ENCODE data around the gene CAPN2. TPM values are rescaled to one million over a fixed set of nuclear protein-coding genes. Genes with fewer than 3 reads are reported as not detected.

The CAPN2 gene
- total RNA-seq, 1 donor from 2014 or later = 120 TPM

DNA sequence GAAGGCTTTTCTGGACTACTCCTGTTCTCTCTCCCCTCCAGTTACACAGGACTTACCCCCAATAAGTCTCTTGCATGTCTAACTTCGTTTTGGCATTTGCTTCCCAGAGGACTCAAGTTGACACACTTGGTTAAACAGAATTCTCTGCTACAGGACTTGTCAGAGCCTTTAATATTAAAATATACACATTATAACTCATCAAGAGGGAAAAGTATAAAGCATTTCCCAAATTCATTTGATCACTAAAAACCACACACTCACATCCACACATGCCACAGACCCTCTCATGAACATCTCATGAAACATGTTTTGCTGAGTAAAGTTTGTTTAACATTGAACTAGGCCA lies 8.7 kb upstream of the CAPN2 start:
- Mint-ChIP-seq H3K36me3 (no peaks in the 10 kb centered on the region), H3K9me3 (no peaks in the 10 kb centered on the region), H3K4me3 (no peak overlapping the region), H3K27ac (no peak overlapping the region), H3K4me1 (ENCODE audit: unreplicated experiment) (peaks cover 50% of the 10 kb centered on the region), H3K27me3 (peaks cover 6% of the 10 kb centered on the region)
- DNase-seq (ENCODE audit: extremely low spot score, unreplicated experiment) = no peak
- TF ChIP-seq, protein P1, sequence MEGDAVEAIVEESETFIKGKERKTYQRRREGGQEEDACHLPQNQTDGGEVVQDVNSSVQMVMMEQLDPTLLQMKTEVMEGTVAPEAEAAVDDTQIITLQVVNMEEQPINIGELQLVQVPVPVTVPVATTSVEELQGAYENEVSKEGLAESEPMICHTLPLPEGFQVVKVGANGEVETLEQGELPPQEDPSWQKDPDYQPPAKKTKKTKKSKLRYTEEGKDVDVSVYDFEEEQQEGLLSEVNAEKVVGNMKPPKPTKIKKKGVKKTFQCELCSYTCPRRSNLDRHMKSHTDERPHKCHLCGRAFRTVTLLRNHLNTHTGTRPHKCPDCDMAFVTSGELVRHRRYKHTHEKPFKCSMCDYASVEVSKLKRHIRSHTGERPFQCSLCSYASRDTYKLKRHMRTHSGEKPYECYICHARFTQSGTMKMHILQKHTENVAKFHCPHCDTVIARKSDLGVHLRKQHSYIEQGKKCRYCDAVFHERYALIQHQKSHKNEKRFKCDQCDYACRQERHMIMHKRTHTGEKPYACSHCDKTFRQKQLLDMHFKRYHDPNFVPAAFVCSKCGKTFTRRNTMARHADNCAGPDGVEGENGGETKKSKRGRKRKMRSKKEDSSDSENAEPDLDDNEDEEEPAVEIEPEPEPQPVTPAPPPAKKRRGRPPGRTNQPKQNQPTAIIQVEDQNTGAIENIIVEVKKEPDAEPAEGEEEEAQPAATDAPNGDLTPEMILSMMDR (conservative IDR thresholded peaks at IDR 0.05) = no peak

DNA sequence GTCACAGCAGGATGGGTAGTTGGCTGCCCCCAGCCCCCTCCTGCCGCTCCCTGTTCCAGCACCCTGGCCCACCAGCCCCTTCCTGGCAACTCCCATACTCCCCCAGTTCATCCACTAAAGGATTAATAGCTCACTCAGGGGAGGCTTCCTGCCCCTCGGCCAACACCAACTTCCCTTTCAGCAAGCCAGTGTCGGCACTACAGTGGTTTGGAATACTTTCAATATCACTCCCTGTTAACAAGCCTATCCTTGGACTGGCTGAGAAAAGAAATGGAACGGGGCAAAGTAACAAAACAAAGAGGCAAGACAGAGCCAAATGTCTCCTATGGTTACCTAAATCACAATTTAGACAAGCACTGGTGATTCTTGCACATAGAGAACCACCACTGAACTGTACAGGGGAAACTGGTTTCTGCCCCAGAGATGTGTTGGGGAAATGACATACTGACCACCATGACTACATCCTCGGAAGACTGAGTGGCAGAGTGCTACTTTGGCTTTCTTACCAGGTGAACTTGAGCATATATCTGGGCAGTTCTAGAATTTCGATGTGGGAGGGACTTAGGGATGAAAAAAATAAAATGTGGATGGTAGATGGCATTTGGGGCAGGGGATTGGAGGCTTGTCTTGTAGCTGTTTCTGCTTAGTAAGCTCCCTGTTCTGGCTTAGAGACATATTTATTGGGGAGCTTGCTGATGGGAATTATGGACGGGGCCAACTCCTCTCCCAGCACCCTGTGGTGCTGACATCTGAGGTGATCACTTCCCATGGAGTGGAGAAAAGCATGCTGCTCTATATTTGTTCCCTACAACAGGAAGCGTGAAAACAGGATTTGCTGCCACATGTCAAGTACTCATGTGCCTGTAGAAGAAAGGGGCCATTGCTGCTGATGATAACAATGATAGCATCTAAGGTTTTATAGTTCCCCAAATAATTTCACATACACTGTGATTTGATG lies 7.1 kb upstream of the CAPN2 start:
- DNase-seq (ENCODE audit: extremely low spot score, unreplicated experiment) = no peak

DNA sequence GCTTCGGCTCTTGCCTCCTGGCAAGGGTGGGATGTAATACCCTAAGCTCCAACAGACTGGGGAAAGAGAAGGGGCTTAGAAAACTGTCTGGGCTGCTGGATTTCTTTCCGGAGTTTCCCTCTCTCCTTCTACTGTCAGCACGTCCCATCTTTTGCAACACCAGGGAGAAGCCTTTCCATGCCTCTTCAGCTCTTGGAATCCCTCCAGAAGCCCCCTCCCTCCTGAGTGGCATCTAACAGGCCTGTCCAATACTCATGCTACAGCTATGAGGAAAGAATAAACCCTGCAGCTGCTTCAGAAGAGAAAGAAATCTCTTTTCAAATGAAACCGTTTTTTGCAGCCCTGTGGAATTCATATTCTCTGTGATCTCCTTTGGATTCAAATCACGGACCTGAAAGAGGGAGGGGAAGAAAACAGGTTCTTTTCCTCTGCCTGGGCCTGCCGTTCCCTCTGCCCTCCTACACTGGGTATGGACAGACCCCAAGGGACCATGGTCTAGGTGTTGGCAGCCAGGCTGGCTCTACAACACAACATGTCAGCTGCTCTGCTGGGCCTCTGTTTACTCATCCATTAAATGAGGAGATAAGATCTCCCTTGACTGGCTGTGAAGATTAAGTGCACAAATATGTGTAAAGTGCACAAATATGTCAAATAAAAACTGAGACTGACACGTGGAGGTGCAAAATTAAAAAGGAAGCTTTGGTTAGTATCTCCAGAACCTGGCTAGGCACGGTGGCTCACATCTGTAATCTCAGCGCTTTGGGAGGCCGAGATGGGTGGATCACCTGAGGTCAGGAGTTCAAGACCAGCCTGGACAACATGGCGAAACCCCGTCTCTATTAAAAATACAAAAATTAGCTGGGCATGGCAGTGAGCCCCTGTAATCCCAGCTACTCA lies 6.0 kb upstream of the CAPN2 start:
- DNase-seq (ENCODE audit: extremely low spot score, unreplicated experiment) = no peak
- Mint-ChIP-seq H3K36me3 (no peaks in the 10 kb centered on the region), H3K4me3 (peak overlapping the region; percentile 50), H3K27me3 (peaks cover 6% of the 10 kb centered on the region), H3K9me3 (no peaks in the 10 kb centered on the region), H3K27ac (peak overlapping the region; percentile 87), H3K4me1 (ENCODE audit: unreplicated experiment) (peaks cover 32% of the 10 kb centered on the region)
- TF ChIP-seq, protein P1 (conservative IDR thresholded peaks at IDR 0.05) = no peak

More for the DNA sequence above, 7.1 kb upstream of the CAPN2 start:
- no peaks in the 10 kb centered on the region for H3K36me3 Mint-ChIP-seq
- H3K27me3 Mint-ChIP-seq = peaks cover 6% of the 10 kb centered on the region
- TF ChIP-seq, protein P1 (conservative IDR thresholded peaks at IDR 0.05) = no peak
- H3K4me3 Mint-ChIP-seq = no peak overlapping the region
- no peaks in the 10 kb centered on the region for H3K9me3 Mint-ChIP-seq
- peak overlapping the region; percentile 87 for H3K27ac Mint-ChIP-seq
- H3K4me1 Mint-ChIP-seq (ENCODE audit: unreplicated experiment) = peaks cover 44% of the 10 kb centered on the region

DNA sequence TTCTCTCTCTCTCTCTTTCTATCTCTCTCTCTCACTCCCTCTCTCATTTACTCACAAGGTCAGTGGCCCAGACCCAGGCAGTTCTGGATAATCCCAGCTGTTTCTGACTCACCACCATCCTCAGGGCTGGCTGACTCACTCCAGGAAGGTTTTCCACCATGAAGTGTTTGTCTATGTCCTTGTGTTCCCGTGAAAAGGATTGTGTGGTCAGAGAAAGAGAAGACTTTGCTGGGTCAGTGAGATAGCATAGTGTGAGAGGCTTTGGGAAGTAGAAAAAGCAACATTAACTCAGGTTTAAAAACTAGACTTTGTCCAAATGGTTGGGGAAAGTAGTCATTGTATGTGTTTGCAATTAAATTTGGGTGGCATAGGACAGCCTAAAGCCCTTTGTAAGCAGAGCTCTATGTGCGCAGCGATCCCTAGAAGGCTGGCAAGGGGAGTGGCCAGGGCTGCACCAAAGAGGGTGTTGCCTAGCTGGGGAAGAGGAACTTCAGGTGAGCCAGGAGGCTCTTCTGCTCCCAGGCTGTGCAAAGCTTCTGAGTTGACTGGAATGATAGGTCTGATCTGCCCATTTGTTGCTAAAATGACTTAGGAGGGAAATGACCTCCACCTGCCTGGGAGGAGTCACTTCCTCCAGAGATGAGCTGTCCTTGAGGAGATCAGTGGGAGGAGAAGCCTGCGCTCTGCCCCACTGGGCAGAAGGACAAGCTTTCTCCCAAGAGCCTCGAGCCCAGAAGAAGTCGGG lies 4.9 kb upstream of the CAPN2 start:
- H3K27me3 Mint-ChIP-seq = peaks cover 6% of the 10 kb centered on the region
- no peak for DNase-seq (ENCODE audit: extremely low spot score, unreplicated experiment)
- peak overlapping the region; percentile 39 for H3K4me3 Mint-ChIP-seq

More for the DNA sequence above, 4.9 kb upstream of the CAPN2 start:
- peak overlapping the region; percentile 84 for H3K27ac Mint-ChIP-seq
- TF ChIP-seq, protein P1 (conservative IDR thresholded peaks at IDR 0.05) = no peak
- H3K36me3 Mint-ChIP-seq = no peaks in the 10 kb centered on the region
- no peaks in the 10 kb centered on the region for H3K9me3 Mint-ChIP-seq
- peaks cover 30% of the 10 kb centered on the region for H3K4me1 Mint-ChIP-seq (ENCODE audit: unreplicated experiment)

Measured in type B pancreatic cell (in vitro differentiated cells).